Colonic mucosa (tissue), 4 donors: ENCODE results near the gene PRKAR1A. TPM values are rescaled to one million over a fixed set of nuclear protein-coding genes. Genes with fewer than 3 reads are reported as not detected.

Experiments
- DNase-seq: peaks from one replicate; pipeline ENCODE4 v3.0.0-alpha.2; 2020
- H3K27ac ChIP-seq: fragments of 200-600 bp; one replicate; pipeline ENCODE4 v1.8.0; 2021
- H3K27me3 ChIP-seq: fragments of 200-600 bp; one replicate; pipeline ENCODE4 v1.8.0; 2021
- H3K36me3 ChIP-seq: fragments of 200-600 bp; one replicate; pipeline ENCODE4 v1.8.0; 2021
- H3K4me1 ChIP-seq: fragments of 200-600 bp; one replicate; pipeline ENCODE4 v1.8.0; 2021; ENCODE audit warnings: mild to moderate bottlenecking
- H3K4me3 ChIP-seq: fragments of 200-600 bp; one replicate; pipeline ENCODE4 v1.8.0; 2021
- H3K9ac ChIP-seq, 2 donors: one replicate each; pipeline ENCODE4 v1.7.0; 2013; ENCODE audit warnings: control low read depth in 2 of 2, low read depth in 2 of 2, low read length in 2 of 2
- H3K9me3 ChIP-seq: fragments of 200-600 bp; one replicate; pipeline ENCODE4 v1.8.0; 2021
- intact Hi-C: fragments of 100-400 bp; cut with DNase I; formaldehyde crosslinking; loops from one replicate; pipeline ENCODE4 v1.14.1; 2022
- total RNA-seq, 2 donors: library from RNA; stranded (reverse); fragmentation: NEBNext Ultra II Directional in 1 of 2; extraction: Animal tissue kit (Norgen Biotek cat#: 25700) in 1 of 2; gene quantifications; one replicate each; pipeline ENCODE4 v1.2.1, GENCODE V29; 2021
- TF ChIP-seq, protein P1 (sequence below): fragments of 200-600 bp; IDR thresholded peaks from one replicate; pipeline ENCODE4 v1.8.0; 2022; ENCODE audit warnings: antibody characterized with exemption, mild to moderate bottlenecking
- donor health status: healthy.
- donor health status: DM: no; HTN: no; CAD: no.
- donor health status: DM: no; HTN: no; CAD: no.

The PRKAR1A gene
- total RNA-seq, 2 donors from 2014 or later, result 133 to 168 TPM

DNA sequence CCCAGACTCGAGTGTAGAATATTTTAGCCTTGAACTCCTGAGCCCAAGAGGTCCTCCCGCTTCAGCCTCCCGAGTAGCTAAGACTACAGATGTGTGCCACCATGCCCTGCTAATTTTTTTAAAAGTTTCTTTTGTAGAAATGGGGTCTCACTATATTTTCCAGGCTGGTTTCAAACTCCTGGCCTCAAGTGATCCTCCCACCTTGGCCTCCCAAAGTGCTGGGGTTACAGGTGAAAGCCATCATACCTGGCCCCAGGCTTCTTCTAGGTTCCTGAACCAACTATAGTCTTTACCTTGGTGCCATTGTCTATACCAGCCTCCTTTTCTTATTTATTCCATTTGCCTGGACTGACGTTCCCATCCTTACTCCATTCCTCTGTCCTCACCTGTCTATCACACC, 17.1 kb upstream of the PRKAR1A start:
- TF ChIP-seq, protein P1, sequence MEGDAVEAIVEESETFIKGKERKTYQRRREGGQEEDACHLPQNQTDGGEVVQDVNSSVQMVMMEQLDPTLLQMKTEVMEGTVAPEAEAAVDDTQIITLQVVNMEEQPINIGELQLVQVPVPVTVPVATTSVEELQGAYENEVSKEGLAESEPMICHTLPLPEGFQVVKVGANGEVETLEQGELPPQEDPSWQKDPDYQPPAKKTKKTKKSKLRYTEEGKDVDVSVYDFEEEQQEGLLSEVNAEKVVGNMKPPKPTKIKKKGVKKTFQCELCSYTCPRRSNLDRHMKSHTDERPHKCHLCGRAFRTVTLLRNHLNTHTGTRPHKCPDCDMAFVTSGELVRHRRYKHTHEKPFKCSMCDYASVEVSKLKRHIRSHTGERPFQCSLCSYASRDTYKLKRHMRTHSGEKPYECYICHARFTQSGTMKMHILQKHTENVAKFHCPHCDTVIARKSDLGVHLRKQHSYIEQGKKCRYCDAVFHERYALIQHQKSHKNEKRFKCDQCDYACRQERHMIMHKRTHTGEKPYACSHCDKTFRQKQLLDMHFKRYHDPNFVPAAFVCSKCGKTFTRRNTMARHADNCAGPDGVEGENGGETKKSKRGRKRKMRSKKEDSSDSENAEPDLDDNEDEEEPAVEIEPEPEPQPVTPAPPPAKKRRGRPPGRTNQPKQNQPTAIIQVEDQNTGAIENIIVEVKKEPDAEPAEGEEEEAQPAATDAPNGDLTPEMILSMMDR, result no peak
- DNase-seq, result no peak
- intact Hi-C loops, result no loop called here
- no peak overlapping the region for H3K27ac ChIP-seq
- no peaks in the 10 kb centered on the region for H3K9me3 ChIP-seq
- no peaks in the 10 kb centered on the region for H3K36me3 ChIP-seq
- H3K9ac ChIP-seq, result no peak overlapping the region
- H3K4me3 ChIP-seq, result no peak overlapping the region
- peaks cover 9% of the 10 kb centered on the region for H3K4me1 ChIP-seq
- H3K27me3 ChIP-seq, result no peaks in the 10 kb centered on the region

DNA sequence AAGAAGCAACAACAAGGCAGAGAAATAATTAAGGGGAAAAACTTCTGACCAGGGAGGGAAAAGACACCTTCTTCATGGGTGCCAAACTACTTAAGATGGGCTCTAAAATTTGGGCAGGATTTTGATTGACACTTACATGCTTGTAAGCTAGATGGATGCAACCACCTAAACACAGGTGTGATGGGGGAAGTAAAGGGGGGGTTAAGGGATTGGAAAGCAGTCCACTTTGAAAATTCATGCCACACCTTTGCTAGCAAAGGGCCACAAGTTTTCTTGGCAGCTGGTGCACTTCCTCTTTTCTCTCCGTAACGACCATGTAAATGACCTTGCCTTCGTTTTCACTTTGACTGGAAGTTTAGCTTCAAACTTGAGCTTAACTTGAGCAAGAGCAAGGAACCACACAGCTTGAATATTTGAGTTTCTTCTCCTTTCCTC, 14.3 kb upstream of the PRKAR1A start:
- Histone ChIP-seq H3K36me3 (no peaks in the 10 kb centered on the region), H3K9me3 (no peaks in the 10 kb centered on the region), H3K9ac (peak overlapping the region in 1 of 2 donors; percentile 56), H3K4me3 (no peak overlapping the region), H3K4me1 (peaks cover 4% of the 10 kb centered on the region), H3K27me3 (no peaks in the 10 kb centered on the region), H3K27ac (peak overlapping the region; percentile 53)
- TF ChIP-seq, protein P1, result no peak
- intact Hi-C loops, result no loop called here
- peak; percentile 71 for DNase-seq

DNA sequence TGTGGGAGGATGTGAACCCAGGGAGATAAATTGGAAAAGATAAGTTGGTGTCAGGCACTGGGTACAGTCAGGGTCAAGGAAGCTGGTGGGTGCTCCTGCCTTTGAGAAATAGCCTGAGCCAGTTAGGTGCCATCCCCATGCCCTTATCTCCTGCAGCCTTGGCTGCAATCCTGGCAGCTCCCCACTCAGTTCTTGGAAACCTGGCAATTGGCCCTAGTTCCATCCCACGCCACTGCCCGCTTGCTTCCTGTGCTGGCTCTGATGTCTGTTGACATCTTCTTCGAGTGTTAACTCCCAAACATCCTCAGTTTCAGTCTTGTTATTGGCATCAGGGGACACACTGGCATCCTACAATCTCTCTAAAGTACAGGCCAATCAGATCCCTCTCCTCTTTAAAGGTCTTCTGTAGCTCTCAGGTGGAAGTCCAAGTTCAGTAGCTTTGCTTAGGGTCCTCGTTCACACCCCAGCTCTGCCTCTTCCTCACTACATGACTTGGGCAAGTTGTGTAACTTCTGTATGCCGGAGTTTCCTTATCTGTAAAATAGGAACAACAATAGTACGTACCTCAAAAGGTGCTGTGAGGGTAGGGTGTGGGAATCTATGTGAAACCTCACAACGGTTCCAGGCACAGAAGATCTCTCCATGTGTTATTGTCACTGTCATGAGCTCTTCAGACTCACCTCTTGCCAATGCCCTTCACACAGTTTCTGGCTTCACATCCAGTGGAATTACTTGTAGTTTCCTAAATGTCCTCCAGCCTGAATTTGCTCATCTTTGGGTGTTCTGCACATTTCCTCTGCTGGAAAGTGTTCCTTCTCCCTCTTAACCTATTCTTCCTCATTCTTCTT, 13.5 kb upstream of the PRKAR1A start:
- no peaks in the 10 kb centered on the region for H3K36me3 ChIP-seq
- H3K9me3 ChIP-seq, result no peaks in the 10 kb centered on the region
- DNase-seq, result peak; percentile 32
- H3K4me1 ChIP-seq, result no peaks in the 10 kb centered on the region
- no peaks in the 10 kb centered on the region for H3K27me3 ChIP-seq
- H3K9ac ChIP-seq, result peak overlapping the region in 1 of 2 donors; percentile 56
- H3K27ac ChIP-seq, result peak overlapping the region; percentile 53
- intact Hi-C loops, result no loop called here
- H3K4me3 ChIP-seq, result no peak overlapping the region
- TF ChIP-seq, protein P1, result no peak

DNA sequence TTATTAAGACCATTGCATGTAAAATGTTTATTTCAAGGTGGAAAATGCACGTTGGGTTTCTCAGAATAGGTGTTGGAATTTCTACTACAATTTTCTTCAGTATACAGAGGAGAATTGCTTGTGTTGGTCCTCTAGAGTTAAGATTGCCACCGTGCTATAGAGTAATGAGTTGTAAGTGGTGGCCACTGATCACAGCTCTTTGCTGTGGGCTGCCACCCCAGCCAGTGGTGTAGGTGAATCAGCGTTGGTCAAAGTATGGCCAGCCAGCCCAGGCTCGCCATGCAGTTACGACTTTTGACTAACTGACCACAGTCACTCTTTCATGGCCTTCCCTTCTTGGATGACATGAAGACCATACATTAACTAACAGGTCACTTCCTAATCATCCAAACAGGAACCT, 12.6 kb upstream of the PRKAR1A start:
- H3K9ac ChIP-seq, result no peak overlapping the region
- no peaks in the 10 kb centered on the region for H3K36me3 ChIP-seq
- TF ChIP-seq, protein P1, result no peak
- no peaks in the 10 kb centered on the region for H3K27me3 ChIP-seq
- no peaks in the 10 kb centered on the region for H3K4me1 ChIP-seq
- intact Hi-C loops, result no loop called here
- DNase-seq, result no peak
- H3K27ac ChIP-seq, result no peak overlapping the region
- H3K9me3 ChIP-seq, result no peaks in the 10 kb centered on the region
- H3K4me3 ChIP-seq, result no peak overlapping the region

DNA sequence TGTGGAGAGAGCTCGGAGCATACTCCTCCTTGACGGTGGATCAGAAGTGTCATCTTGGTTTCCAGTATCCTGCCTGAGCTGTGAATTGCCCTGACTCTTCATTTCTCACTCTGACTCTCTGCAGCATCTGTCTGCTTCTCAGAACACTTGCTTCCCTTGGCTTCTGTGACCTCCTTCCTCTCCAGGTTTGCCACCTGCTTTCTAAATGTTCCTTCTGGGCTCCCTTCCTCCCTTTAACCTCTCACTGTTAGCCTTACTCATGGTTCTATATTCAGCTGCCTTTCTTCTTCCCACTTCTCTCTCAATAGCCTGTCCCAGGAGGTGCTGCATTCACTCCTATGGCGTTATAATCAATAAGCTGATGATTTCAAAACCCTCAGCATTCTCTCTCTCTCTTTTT, 11.2 kb upstream of the PRKAR1A start:
- intact Hi-C loops, result no loop called here
- Histone ChIP-seq H3K36me3 (no peaks in the 10 kb centered on the region), H3K9ac (no peak overlapping the region), H3K27ac (no peak overlapping the region), H3K9me3 (no peaks in the 10 kb centered on the region), H3K27me3 (no peaks in the 10 kb centered on the region), H3K4me1 (no peaks in the 10 kb centered on the region), H3K4me3 (no peak overlapping the region)
- TF ChIP-seq, protein P1, result no peak
- no peak for DNase-seq
